ENCODE measurements around the gene CEP63. TPM values are rescaled to one million over a fixed set of nuclear protein-coding genes. Genes with fewer than 3 reads are reported as not detected.
"Not testable (repeated sequence)": the region's sequence is repeated elsewhere in the genome, so short reads cannot be mapped to it uniquely, and the experiment has no call there.

CEP63 gene
- total RNA-seq, 1 experiment from 2014 or later = 19.1 TPM

DNA sequence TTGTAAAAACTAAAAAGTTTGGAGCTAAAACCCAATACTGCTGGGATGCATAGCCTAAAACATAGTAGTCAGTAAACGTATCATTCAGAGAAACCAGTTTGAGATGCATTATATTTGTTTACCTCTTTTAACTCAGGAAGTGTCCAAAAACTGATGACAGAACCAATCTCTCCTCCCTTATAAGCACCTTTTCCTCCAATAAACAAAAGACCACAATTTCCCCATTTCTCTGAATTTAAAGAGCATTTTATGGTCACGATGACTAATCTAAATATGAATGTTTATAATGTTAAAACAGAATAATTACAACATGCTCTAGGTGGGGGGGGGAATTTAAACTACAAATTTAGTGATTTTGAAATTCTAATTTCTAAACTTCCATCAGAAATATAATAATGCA, 58.5 kb downstream of the CEP63 start:
- H3K4me2 ChIP-seq (ENCODE audit: low read length) = no peak overlapping the region
- no TSS peak for BruUV-seq (replicated peaks)
- H3K27me3 ChIP-seq (ENCODE audit: insufficient read depth, low read length) = no peaks in the 10 kb centered on the region
- intact Hi-C loops (cut with micrococcal nuclease) = no loop called here
- H2AFZ ChIP-seq (ENCODE audit: low read depth, low read length, poor library complexity, severe bottlenecking) = no peak overlapping the region
- no peaks in the 10 kb centered on the region for H3K79me2 ChIP-seq (ENCODE audit: insufficient read depth, low read length)
- ATAC-seq (no peak), DNase-seq (ENCODE audit: low read depth, low spot score) (no peak)
- no peak for TF ChIP-seq EGR1 (IDR thresholded peaks at IDR 0.05; ENCODE audit: low read depth)
- TF ChIP-seq CEBPB (IDR thresholded peaks at IDR 0.05; ENCODE audit: low read depth) = no peak
- no peak for TF ChIP-seq SRF (IDR thresholded peaks at IDR 0.05; ENCODE audit: low read depth)
- no peak for TF ChIP-seq ELF1 (IDR thresholded peaks at IDR 0.05; ENCODE audit: borderline replicate concordance, low read depth)
- no peak for TF ChIP-seq POLR2A (IDR thresholded peaks at IDR 0.05; ENCODE audit: borderline replicate concordance, extremely low read depth, insufficient read depth, insufficient read length)
- TF ChIP-seq ZNF274 (IDR thresholded peaks at IDR 0.05; ENCODE audit: low read depth, low read length) = no peak
- POLR2A ChIA-PET = no interaction called here
- H3K9ac ChIP-seq (ENCODE audit: low read length) = no peak overlapping the region
- no peaks in the 10 kb centered on the region for H3K4me1 ChIP-seq (ENCODE audit: control insufficient read depth in 1 of 2, insufficient read depth in 2 of 2, low read length in 2 of 2)
- H3K36me3 ChIP-seq (ENCODE audit: control insufficient read depth in 1 of 2, insufficient read depth in 2 of 2, low read length in 2 of 2) = 0 out of 4 replicates have a peak, but pooled peaks cover 0 to under 1% of the 10 kb centered on the region in 2 experiments
- RAD21 ChIA-PET (ENCODE audit: low non-redundant PET in 1 of 2, low total read pairs in 2 of 2, uncharacterized antibody in 2 of 2, unreplicated experiment in 2 of 2) = no interaction called here
- no peaks in the 10 kb centered on the region for H3K9me2 ChIP-seq (ENCODE audit: insufficient read depth)
- H3K9me3 ChIP-seq (ENCODE audit: control insufficient read depth in 1 of 2, insufficient read depth in 1 of 2, low read depth in 1 of 2, low read length in 2 of 2) = no peaks in the 10 kb centered on the region
- CTCF ChIA-PET = no interaction called here
- H3K27ac ChIP-seq (ENCODE audit: low read depth, low read length) = no peak overlapping the region
- no peak overlapping the region for H3K4me3 ChIP-seq (replicated peaks in 1 of 2; ENCODE audit: low read depth in 1 of 2, low read length in 2 of 2)
- no peaks in the 10 kb centered on the region for H4K20me1 ChIP-seq (ENCODE audit: insufficient read depth)

DNA sequence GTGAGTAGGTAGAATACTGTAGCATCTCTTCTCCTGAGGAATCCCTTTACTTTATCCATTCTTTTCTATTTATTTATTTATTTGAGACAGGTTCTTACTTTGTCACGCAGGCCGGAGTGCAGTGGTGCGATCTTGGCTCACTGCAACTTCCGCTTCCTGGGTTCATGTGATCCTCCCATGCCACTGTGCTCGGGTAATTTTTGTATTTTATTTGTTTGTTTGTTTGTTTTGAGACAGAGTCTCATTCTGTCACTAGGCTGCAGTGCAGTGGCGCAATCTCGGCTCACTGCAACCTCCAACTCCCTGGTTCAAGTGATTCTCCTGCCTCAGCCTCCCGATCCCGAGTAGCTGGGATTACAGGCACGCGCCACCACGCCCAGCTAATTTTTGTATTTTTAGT, 58.9 kb downstream of the CEP63 start:
- POLR2A ChIA-PET; H4K20me1 ChIP-seq (ENCODE audit: insufficient read depth); H3K79me2 ChIP-seq (ENCODE audit: insufficient read depth, low read length); DNase-seq (ENCODE audit: low read depth, low spot score); RAD21 ChIA-PET (ENCODE audit: low non-redundant PET in 1 of 2, low total read pairs in 2 of 2, uncharacterized antibody in 2 of 2, unreplicated experiment in 2 of 2); H3K27ac ChIP-seq (ENCODE audit: low read depth, low read length); H3K36me3 ChIP-seq (ENCODE audit: control insufficient read depth in 1 of 2, insufficient read depth in 2 of 2, low read length in 2 of 2); H3K4me2 ChIP-seq (ENCODE audit: low read length); H2AFZ ChIP-seq (ENCODE audit: low read depth, low read length, poor library complexity, severe bottlenecking); H3K4me1 ChIP-seq (ENCODE audit: control insufficient read depth in 1 of 2, insufficient read depth in 2 of 2, low read length in 2 of 2); H3K9me2 ChIP-seq (ENCODE audit: insufficient read depth); CTCF ChIA-PET; ATAC-seq; intact Hi-C loops (cut with micrococcal nuclease); H3K4me3 ChIP-seq (replicated peaks in 1 of 2; ENCODE audit: low read depth in 1 of 2, low read length in 2 of 2); H3K27me3 ChIP-seq (ENCODE audit: insufficient read depth, low read length); H3K9ac ChIP-seq (ENCODE audit: low read length); H3K9me3 ChIP-seq (ENCODE audit: control insufficient read depth in 1 of 2, insufficient read depth in 1 of 2, low read depth in 1 of 2, low read length in 2 of 2); BruUV-seq (replicated peaks): not testable (repeated sequence)

Data from HCT116 (cell line).